SK-N-SH (cell line): ENCODE measurements around the gene RIN3.

Experiments
- EP300 ChIP-seq, 2 experiments: IDR thresholded peaks; 2 replicates each; pipeline versions ENCODE4 v1.4.0 to v1.6.1; 2012; ENCODE audit warnings: borderline replicate concordance in 1 of 2, low read depth in 1 of 2, low read length in 1 of 2
- EZH2phosphoT487 ChIP-seq: fragments of 200-600 bp; sonication (generic); IDR thresholded peaks from 2 replicates; pipeline ENCODE4 v1.6.1; 2017; ENCODE audit warnings: low read depth, mixed run types, mild to moderate bottlenecking, antibody characterized with exemption, moderate library complexity, borderline replicate concordance
- GABPA ChIP-seq: IDR thresholded peaks from 2 replicates; pipeline ENCODE4 v1.4.0; 2012; ENCODE audit warnings: low read depth, mild to moderate bottlenecking
- JUND ChIP-seq: IDR thresholded peaks from 2 replicates; pipeline ENCODE4 v1.4.0; 2012
- MEF2A ChIP-seq: IDR thresholded peaks from 2 replicates; pipeline ENCODE4 v1.4.0; 2012; ENCODE audit warnings: low read depth, borderline replicate concordance
- MXI1 ChIP-seq: IDR thresholded peaks from 2 replicates; pipeline ENCODE4 v1.6.1; 2012; ENCODE audit warnings: mild to moderate bottlenecking, low read depth, low read length, improper control_type of control experiment
- POLR2AphosphoS5 ChIP-seq: IDR thresholded peaks from 2 replicates; pipeline ENCODE4 v1.6.1; 2012; ENCODE audit warnings: low read depth, low read length
- RXRA ChIP-seq: IDR thresholded peaks from 2 replicates; pipeline ENCODE4 v1.4.0; 2012; ENCODE audit warnings: low read depth, mild to moderate bottlenecking, borderline replicate concordance
- SIN3A ChIP-seq: IDR thresholded peaks from 2 replicates; pipeline ENCODE4 v1.6.1; 2012; ENCODE audit warnings: low read depth, mild to moderate bottlenecking, low read length, moderate library complexity, borderline replicate concordance
- TAF1 ChIP-seq: IDR thresholded peaks from 2 replicates; pipeline ENCODE4 v1.6.1; 2012; ENCODE audit warnings: low read depth, mild to moderate bottlenecking, low read length, moderate library complexity, borderline replicate concordance
- TF ChIP-seq, protein P1 (sequence below): fragments of 200-600 bp; sonication (generic); IDR thresholded peaks from 2 replicates; pipeline ENCODE4 v1.6.1; 2017; ENCODE audit warnings: antibody characterized with exemption, mild to moderate bottlenecking, moderate library complexity
- TF ChIP-seq, protein P2 (sequence below): fragments of 150-350 bp; IDR thresholded peaks from 2 replicates; pipeline ENCODE4 v1.6.1; 2016; ENCODE audit warnings: mild to moderate bottlenecking, low read depth, low read length
- TF ChIP-seq, protein P3 (sequence below): IDR thresholded peaks from 2 replicates; pipeline ENCODE4; 2012
- TF ChIP-seq, protein P4 (sequence below): IDR thresholded peaks from 2 replicates; pipeline ENCODE4 v1.4.0; 2012; ENCODE audit warnings: low read depth

DNA sequence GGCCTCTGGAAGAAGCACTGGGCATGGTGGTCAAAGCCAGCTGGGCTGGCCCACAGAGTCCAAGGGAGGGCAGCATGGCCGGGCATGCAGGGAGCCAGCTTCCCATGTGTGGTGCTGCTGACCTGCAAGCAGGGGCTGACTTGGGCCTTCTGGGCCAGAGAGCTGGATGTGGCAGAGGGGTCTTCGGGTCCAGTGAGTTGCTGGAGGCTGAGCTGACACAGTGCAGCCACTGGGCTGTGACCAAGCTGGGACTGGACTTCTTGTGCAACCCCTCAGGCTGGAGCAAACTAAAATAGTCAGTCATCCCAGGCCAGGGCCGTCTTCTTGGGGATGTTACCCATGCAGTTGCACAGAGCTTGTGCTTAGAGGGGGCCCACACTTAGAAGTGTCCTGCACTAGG lies 7.3 kb upstream of the RIN3 start:
- TF ChIP-seq, protein P1, sequence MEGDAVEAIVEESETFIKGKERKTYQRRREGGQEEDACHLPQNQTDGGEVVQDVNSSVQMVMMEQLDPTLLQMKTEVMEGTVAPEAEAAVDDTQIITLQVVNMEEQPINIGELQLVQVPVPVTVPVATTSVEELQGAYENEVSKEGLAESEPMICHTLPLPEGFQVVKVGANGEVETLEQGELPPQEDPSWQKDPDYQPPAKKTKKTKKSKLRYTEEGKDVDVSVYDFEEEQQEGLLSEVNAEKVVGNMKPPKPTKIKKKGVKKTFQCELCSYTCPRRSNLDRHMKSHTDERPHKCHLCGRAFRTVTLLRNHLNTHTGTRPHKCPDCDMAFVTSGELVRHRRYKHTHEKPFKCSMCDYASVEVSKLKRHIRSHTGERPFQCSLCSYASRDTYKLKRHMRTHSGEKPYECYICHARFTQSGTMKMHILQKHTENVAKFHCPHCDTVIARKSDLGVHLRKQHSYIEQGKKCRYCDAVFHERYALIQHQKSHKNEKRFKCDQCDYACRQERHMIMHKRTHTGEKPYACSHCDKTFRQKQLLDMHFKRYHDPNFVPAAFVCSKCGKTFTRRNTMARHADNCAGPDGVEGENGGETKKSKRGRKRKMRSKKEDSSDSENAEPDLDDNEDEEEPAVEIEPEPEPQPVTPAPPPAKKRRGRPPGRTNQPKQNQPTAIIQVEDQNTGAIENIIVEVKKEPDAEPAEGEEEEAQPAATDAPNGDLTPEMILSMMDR = no peak
- TF ChIP-seq RXRA (no peak), EP300 (IDR thresholded peaks at IDR 0.05; ENCODE audit: borderline replicate concordance in 1 of 2, low read depth in 1 of 2, low read length in 1 of 2) (no peak), MXI1 (no peak), SIN3A (no peak), POLR2AphosphoS5 (no peak), MEF2A (no peak), JUND (no peak), TAF1 (no peak), EZH2phosphoT487 (no peak), GABPA (no peak)
- TF ChIP-seq, protein P2, sequence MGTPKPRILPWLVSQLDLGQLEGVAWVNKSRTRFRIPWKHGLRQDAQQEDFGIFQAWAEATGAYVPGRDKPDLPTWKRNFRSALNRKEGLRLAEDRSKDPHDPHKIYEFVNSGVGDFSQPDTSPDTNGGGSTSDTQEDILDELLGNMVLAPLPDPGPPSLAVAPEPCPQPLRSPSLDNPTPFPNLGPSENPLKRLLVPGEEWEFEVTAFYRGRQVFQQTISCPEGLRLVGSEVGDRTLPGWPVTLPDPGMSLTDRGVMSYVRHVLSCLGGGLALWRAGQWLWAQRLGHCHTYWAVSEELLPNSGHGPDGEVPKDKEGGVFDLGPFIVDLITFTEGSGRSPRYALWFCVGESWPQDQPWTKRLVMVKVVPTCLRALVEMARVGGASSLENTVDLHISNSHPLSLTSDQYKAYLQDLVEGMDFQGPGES = no peak
- TF ChIP-seq, protein P3, sequence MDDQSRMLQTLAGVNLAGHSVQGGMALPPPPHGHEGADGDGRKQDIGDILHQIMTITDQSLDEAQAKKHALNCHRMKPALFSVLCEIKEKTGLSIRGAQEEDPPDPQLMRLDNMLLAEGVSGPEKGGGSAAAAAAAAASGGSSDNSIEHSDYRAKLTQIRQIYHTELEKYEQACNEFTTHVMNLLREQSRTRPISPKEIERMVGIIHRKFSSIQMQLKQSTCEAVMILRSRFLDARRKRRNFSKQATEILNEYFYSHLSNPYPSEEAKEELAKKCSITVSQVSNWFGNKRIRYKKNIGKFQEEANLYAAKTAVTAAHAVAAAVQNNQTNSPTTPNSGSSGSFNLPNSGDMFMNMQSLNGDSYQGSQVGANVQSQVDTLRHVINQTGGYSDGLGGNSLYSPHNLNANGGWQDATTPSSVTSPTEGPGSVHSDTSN = no peak
- TF ChIP-seq, protein P4, sequence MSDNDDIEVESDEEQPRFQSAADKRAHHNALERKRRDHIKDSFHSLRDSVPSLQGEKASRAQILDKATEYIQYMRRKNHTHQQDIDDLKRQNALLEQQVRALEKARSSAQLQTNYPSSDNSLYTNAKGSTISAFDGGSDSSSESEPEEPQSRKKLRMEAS = no peak
